M059J (cell line): ENCODE measurements around the gene KCNMB4. TPM values are rescaled to one million over a fixed set of nuclear protein-coding genes. Genes with fewer than 3 reads are reported as not detected.
"Not testable (repeated sequence)": the region's sequence is repeated elsewhere in the genome, so short reads cannot be mapped to it uniquely, and the experiment has no call there.

Experiments
- DNase-seq: peaks from one replicate; pipeline ENCODE4 v3.0.0-alpha.2; 2012; ENCODE audit warnings: low read depth
- total RNA-seq: library from RNA; depleted of rRNA; stranded (reverse); fragments of >200 nt; shearing (Covaris generic); gene quantifications from 2 replicates; pipeline ENCODE4 v1.2.3, GENCODE V29; 2014

The KCNMB4 gene
- total RNA-seq, 1 experiment from 2014 or later: 2.9 TPM

DNA sequence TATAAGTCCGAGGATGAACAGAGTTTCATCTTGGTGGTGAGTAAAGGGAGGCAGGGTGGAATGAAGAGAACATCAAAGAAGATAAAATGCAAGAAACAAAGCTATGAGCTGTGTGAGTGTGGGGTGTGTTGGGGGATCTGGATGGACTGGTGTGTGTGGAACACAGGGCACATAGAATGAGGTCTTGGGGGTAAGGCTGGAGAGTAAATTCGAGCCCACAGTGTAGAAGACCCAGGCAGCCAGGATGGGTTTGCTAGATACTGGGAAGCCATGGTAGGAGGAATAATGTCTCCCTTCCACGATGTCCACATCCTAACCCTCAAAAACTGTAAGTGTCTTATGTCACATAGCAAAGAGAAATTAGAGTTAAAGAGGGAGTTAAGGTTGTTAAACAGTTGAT lies 6.8 kb downstream of the KCNMB4 start:
- DNase-seq: no peak

DNA sequence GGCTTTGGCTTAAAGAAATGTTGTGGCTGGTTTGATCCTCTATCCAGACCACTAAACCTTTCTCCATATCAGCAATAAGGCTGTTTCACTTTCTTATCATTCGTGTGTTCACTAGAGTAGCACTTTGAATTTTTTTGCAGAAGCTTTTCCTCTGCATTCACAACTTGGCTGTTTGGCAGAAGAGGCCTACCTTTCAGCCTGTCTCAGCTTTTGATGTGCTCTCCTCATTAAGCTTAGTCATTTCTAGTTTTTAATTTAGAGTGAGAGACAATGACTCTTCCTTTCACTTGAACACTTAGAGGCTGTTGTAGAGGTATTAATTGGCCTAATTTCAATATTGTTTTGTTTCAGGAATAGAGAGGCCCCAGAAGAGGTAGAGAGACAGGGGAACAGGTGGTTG lies 13.8 kb downstream of the KCNMB4 start:
- no peak for DNase-seq

DNA sequence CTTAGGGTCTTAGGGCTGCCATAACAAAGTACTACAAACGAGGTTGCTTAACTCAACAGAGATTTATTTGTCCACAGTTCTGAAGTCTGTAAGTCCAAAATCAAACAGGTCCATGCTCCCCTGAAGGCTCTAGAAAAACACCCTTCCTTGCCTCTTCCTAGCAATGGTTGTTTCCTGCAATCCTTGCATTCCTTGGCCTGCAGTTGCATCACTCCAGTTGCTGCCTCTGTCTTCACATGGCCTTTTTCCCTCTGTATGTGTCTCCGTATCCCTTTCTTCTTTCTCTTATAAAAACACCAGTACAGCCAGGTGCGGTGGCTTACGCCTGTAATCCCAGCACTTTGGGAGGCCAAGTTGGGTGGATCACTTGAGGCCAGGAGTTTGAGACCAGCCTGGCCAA lies 17.4 kb downstream of the KCNMB4 start:
- DNase-seq: no peak

DNA sequence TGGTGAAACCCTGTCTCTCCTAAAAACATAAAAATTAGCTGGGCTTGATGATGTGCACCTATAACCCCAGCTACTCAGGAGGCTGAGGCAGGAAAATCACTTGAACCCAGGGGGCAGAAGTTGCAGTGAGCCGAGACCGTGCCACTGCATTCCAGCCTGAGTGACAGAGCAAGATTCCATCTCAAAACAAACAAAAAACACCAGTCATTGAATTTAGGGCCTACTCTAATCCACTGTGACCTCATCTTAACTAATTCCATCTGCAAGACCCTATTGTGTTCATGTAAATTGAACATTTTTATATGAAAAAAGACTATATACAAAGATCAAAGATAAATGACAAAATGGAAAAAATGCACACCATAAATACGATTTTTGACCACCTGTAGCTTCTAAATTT lies 17.8 kb downstream of the KCNMB4 start:
- no peak for DNase-seq

DNA sequence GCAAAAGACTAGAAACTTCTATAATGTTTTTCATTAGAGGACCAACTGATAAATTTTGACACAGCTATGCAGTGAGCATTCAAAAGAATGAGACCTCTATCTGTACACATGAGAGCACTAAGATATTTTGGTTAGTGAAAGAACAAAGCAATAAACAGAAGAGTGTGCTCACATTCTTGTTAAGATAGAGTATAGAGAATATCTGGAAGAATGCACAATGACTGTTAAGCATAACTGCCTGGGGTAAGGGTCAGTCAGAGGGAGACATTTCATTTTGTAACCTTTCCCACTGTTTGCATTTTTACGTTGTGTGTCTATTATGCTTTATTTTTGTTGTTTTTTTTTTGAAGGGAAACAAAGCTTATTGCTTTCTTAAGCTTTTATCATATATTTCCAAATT lies 20.7 kb downstream of the KCNMB4 start:
- DNase-seq: no peak

DNA sequence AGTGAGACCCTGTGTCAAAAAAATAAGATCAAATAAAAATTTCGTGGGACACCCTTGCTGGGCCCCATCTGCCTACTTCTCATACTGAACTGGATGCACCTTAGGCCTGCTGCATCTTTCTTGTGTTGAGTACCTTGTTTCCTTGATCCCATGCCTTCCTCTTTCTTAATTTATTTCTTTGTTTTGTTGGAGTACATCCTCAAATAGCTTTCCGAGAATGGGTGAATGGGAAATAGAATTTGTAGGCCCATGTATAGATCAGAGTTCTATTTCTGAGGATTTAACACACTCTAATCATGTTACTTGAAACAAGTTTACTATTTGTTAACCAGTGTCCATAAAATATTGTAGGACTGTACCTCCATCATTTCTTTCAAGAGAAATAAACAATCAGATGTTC lies 23.6 kb downstream of the KCNMB4 start:
- no peak for DNase-seq

DNA sequence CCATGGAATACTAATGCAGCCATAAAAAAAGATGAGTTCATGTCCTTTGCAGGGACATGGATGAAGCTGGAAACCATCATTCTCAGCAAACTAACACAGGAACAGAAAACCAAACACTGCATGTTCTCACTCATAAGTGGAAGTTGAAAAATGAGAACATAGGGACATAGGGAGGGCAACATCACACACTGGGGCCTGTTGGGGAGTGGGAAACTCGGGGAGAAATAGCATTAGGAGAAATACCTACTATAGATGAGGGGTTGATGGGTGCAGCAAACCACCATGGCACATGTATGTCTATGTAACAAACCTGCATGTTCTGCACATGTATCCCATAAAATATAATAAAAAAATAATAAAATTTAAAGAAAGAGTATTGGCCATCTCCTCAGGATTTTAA lies 26.5 kb downstream of the KCNMB4 start:
- DNase-seq: not testable (repeated sequence)

DNA sequence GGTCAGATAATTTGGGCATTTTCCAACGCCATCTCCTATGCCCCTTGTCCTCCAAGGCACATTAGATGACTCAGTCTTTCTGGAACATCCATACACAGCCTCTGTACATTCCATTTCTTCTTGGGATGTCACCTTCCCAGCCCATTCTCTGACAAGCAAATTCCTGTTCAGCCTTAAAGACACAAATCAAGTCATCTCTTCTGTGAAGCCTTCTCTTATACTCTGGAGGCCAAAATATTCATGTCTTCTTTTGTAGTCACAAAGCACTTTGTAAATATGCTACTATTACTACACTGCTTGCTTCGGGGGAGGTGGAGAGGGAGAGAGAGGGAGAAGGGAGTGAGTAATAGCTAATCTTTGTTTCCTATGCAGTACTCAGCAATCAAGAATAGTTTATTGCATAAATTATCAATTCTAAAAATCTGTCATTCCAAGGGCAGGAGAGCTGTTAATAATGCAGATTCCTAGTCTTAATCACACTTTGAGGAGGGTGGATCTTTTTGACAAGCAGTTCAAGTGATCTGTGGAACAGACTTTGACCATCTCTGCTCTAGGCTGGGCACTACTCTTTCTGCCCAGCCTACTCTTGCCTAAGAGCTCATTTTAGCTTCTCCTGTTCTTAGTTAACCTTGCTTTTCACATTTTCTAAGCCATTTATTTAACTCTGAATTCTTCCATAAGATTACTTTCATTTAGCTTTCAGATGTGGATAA lies 27.9 kb downstream of the KCNMB4 start:
- DNase-seq: peak; percentile 74

DNA sequence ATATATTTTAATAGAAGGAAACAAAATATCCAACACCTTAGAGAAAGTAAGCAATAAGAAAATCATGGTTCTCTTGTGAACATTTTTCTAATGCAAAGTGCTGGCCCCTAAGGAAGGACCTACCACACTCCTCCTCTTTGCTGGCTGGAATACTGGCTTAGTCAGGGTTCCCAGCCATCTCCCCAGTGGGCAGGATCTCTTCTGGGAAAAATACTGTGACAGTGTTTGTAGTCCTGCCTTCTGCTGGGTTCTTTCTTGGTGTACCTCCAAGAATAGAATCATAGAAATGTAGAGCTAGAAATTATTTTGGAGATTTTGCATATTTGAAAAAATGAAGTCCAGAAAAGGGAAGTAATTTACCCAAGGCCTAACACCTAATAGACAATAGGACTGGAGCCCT lies 31.9 kb downstream of the KCNMB4 start:
- no peak for DNase-seq

DNA sequence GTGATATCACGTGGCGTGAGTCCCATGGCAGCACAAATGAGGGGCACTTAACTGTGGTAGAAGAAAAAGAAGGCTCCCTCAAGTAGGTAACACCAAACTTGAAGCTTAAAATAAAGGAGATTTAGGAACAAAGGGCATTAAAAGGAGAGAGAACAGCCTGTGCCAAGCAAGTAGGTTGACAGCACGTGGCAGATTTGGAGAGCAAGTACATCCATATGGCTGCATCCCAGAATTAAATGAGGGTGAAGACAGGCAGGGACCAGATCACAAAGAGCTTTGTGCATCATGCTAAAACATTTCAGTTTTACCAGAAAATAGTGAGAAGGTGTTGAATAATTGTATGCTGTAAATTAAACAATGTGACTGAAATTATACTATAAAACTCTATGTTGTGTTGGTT lies 32.8 kb downstream of the KCNMB4 start:
- no peak for DNase-seq

DNA sequence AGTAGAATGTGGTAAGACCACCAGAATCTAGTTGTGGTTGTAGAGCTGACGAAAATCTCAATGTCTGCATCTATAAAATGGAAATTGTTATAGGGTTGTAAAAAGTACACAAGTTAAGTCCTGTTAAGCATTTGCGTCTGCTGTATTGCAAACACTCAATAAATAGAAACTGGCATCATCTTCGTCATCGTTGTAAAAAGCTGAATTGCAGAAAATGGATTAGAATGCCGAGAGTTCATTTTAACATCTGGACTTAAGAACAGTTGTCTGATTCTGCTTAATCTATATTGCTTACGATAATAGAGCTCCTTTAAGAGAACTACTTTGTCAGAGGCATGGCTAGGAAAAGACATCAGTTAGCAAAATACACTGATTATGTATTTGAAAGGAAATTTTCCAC lies 33.2 kb downstream of the KCNMB4 start:
- no peak for DNase-seq

DNA sequence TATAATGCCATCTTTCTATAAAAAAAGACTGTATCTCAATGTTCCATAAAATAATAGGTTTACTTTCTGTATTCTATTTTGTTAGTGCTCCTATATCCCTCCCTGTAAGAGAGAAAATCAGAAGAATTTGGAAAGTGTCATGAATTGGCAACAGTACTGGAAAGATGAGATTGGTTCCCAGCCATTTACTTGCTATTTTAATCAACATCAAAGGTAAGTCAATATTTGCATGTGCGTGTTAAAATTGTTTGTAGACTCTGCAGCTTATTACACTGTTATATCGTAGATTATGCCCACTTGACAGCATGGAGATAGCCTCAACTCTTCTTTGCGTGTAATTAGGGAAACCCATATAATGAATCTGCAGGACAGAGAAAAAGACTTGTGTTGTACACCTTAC lies 34.0 kb downstream of the KCNMB4 start:
- DNase-seq: no peak

DNA sequence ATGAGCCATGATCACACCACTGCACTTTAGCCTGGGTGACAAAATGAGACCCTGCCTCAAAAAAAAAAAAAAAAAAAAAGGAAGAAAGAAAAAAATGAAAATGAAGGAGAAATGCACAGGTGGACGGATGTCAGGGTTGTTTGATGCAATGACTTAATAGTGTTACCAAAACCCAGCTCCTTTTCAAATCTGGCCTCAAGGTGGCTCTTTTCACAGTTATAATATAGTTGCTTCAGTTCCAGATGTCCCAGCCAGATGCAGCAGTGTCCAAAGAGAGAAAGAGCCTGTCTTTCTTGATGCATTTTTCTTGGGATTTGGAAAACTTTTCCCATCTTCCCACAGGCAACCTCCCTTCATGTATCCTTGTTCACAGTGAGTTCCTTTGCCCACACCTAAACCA lies 36.5 kb downstream of the KCNMB4 start:
- no peak for DNase-seq

DNA sequence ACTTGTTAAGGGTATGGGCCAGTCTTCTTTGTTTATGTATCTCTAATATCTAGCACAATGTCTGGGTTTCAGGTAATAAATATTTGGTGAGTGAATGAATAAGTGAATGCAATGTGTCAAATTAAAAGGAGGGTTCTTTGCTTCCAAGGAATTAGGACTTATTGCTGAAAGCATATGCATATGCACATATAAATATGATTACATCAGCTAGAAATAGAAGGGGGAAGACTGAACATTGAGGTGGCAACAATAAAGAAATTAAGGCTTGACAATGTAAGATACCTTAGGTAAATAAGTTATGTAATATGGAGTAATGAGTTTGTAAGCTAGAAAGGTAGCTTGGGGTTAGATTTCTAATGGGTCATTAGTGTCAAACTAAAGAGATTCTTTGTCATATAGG lies 37.7 kb downstream of the KCNMB4 start:
- DNase-seq: no peak

DNA sequence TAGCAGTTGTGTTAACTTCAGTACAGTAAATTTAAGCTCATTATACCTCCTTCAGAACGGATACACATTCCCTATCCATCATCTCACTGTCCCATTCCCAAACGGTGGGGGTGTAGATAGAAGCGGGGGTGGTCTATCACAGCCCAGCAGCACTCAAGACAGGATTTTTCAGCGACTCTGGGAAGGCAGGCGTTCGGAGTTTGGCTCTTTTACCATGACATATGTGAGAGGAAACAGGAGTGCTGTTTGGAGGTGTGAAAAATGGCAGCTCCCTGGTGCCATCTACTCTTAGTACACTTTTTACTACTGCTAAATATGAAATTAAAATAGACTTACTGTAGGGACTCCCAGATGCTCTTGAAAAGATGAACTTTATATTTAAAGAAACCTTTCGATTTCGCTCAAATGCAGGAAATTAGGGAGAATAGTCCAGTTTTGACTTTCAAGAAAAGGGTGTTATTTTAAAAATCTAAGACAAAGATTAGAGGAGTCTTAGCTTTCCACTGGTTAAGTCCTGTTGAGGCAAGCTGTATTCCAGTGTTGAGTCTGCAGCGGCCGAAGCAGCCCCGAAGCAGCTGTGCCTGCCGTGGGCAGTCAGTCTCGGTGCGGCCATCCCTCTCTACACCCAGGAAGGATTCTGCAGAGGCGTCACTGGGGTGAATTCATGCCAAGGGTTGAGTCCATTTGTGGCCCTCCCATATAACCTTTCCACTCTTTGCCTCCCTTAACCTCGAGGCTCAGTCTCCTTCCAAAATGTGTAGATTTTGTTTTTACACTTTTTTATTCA lies 42.1 kb downstream of the KCNMB4 start:
- no peak for DNase-seq

DNA sequence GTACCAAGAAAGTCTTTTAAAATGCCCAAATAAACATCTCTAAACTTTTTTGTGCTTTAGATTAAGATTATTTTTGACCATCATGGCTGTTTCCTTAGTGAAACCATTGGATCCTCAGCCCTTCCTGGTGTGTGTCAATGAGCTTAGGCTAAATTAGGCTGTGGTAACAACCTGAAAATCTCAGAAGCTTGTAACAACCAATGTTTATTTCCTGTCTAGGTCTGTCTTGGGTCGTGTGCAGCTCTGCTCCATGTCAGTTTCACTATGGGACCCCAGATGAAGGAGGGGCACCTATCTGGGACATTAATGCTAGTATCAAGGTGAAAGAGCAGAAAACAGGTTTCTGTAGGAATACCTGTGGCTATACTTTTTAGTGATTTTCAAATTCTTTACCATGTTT lies 49.9 kb downstream of the KCNMB4 start:
- DNase-seq: no peak

DNA sequence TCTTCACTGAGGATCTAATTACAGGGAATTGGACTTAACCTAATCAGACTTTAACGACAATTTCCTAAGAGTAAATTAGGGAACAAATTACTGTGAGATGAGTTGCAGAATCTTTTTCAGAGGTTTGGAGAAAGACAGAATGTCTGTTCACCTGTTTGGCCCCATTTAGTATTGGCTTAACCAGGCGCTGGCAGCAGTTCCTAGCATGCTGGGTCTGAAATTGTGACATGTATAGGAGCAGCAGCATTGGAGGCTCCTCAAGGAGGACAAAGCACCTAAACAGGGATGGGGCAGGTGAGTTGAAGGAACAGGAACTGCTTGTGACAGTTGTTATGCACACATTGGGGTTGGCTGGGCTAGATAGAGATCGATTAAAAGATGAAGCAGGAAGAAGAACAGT lies 51.0 kb downstream of the KCNMB4 start:
- DNase-seq: no peak

DNA sequence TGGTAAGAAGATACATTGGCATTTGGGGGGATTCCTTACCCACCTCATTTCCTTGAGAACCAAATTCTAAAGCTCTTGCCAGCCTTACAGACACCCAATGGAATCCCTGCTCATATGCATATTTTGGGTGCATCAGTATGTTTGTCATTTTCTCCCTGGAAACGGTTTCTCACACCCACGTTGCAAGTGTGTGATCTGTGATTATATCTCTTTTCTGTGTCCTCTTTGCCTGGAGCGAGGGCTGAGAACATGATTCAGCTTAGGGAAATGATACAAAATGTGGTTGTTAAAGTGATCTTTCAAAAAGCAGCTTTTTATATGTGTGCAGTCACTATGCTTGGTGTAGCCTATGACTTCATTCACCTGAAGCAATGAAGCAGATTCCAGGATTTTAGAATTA lies 52.0 kb downstream of the KCNMB4 start:
- peak; percentile 69 for DNase-seq

DNA sequence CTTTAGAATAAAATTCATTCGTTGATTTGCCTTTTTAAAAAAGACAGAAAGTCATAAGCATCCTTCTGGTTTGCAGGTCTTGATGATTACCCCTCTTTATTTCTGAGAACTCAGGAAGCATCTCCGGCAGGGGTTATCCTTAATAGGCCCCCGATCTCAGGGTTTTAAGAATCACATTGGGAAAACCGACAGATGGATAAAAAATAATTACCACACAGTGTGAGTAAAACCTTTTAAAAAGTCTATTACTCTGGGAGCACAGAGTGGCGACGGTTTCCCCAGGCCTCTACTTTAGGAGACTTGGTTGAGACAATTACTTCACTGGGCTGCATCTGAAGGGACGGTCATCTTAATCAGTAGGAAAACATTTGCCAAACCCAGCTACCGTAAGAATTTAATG lies 56.5 kb downstream of the KCNMB4 start:
- DNase-seq: no peak

DNA sequence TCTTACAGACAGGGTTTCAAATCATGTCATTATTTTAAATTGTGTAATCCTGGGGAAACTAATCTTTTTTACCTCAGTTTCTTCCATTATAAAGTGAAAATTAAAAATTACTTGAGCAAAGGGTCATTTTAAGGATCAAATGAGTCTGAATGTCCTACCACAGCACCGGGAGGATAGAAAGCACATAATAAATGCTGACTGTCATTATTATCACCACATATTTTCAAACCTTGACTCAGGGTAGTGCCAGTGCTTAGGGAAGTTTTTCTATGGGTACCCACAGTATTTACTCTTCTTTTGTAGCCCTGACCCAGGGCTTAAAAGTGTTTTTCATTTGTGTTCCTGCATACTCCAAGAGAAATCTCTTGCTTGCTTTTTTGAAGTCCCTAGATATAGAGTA lies 60.5 kb downstream of the KCNMB4 start:
- DNase-seq: no peak

DNA sequence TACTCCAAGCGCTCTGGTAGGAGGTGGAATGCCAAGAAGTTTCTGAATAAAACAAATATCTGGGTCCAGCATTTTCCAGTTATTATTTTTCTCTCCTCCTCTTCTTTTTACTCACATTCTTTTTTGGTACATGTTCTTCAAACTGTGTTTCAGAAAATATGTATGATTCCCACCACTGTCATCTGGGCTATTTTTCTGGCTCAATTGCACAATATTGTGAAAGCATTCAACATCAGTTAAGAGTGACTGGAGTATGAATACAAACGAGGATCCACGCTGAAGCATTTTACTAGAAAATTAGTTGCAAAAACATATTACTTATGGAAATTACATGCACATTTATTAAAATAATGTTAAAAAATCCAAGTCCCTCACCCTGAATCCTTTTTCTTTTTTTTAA lies 61.5 kb downstream of the KCNMB4 start:
- DNase-seq: no peak

DNA sequence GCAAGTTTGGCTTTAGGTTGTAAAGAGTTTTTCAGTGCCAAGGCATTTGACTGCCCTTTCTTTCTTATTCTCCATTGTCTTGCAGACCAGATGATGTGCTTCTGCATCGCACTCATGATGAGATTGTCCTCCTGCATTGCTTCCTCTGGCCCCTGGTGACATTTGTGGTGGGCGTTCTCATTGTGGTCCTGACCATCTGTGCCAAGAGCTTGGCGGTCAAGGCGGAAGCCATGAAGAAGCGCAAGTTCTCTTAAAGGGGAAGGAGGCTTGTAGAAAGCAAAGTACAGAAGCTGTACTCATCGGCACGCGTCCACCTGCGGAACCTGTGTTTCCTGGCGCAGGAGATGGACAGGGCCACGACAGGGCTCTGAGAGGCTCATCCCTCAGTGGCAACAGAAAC lies 64.3 kb downstream of the KCNMB4 start:
- DNase-seq: no peak

DNA sequence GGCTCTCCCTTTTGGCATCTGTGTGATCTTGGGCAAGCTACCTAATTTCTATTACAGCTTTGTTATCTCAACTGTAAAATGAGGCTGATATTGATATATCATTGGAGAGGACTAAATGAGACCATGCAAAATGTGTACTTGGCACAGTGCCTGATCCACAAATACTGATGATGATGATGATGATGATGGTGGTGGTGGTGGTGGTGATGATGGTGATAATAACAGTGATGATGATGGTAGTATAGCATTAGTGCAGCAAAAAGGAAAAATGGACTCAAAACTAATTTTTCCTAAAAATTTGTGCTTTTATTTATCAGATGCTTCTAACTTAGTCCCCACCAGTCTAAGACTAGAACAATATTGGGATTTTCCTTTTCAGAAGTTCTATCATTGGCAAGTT lies 70.7 kb downstream of the KCNMB4 start:
- DNase-seq: no peak
